Small intestine (tissue), 16 donors: ENCODE data around the gene ETDC. TPM values are rescaled to one million over a fixed set of nuclear protein-coding genes. Genes with fewer than 3 reads are reported as not detected.
A peak's percentile ranks its signal among the peaks of the same experiment; 100 is the strongest.
"Not testable (repeated sequence)": the region's sequence is repeated elsewhere in the genome, so short reads cannot be mapped to it uniquely, and the experiment has no call there.

ENCODE experiments used
- DNase-seq, 2 donors: peaks; one replicate each; pipeline versions ENCODE4 v3.0.0 to v3.0.0-alpha.2; 2013
- FAIRE-seq: peaks from 2 replicates; lab custom pipeline; 2012; peaks lifted over from hg19 to GRCh38; lab: Jason Lieb, UNC
- H3K27ac ChIP-seq, 3 donors: one replicate each; pipeline ENCODE4 v1.5.1; 2013; ENCODE audit warnings: low read length in 2 of 3, mild to moderate bottlenecking in 2 of 3, control low read depth in 1 of 3, inconsistent platforms in 1 of 3, low read depth in 1 of 3, moderate library complexity in 1 of 3
- H3K27me3 ChIP-seq, 3 donors: one replicate each; pipeline ENCODE4 v1.6.1; 2013; ENCODE audit warnings: low read length in 3 of 3, inconsistent platforms in 1 of 3; ENCODE audit not compliant: control insufficient read depth in 3 of 3, insufficient read depth in 3 of 3
- H3K36me3 ChIP-seq, 3 donors: one replicate each; pipeline ENCODE4 v1.6.1; 2013; ENCODE audit warnings: low read length in 3 of 3, inconsistent platforms in 1 of 3, low read depth in 1 of 3, mild to moderate bottlenecking in 1 of 3, moderate library complexity in 1 of 3; ENCODE audit not compliant: control insufficient read depth in 3 of 3, insufficient read depth in 2 of 3
- H3K4me1 ChIP-seq, 3 donors: one replicate each; pipeline ENCODE4 v1.6.1; 2013; ENCODE audit warnings: low read length in 2 of 3, inconsistent platforms in 1 of 3, low read depth in 1 of 3, mild to moderate bottlenecking in 1 of 3, moderate library complexity in 1 of 3; ENCODE audit not compliant: control insufficient read depth in 3 of 3, insufficient read depth in 2 of 3
- H3K4me3 ChIP-seq, 3 donors: one replicate each; pipeline ENCODE4 v1.5.1; 2013; ENCODE audit warnings: low read length in 3 of 3, control low read depth in 1 of 3, inconsistent platforms in 1 of 3, low read depth in 1 of 3, mild to moderate bottlenecking in 1 of 3, moderate library complexity in 1 of 3
- H3K9me3 ChIP-seq, 2 donors: one replicate each; pipeline ENCODE4 v1.6.1; 2013; ENCODE audit warnings: low read depth in 1 of 2, low read length in 1 of 2; ENCODE audit not compliant: control insufficient read depth in 2 of 2, insufficient read depth in 1 of 2
- WGBS, 3 donors: extraction: QIAGEN DNeasy Blood & Tissue Kit; methylation state at CpG; one replicate each; pipeline ENCODE4 v1.1.7; 2013; 5-methylcytosine and 5-hydroxymethylcytosine counted together
- long read RNA-seq, 10 donors: transcript quantifications; one replicate each; lab custom pipeline, GENCODE V29; 2026
- polyA plus RNA-seq, 4 donors: library from polyadenylated mRNA; stranded (reverse) in 3 of 4; unstranded in 1 of 4; fragments of 200-250 nt in 3 of 4; fragments of 120-200 nt in 1 of 4; gene quantifications; one replicate each; pipeline versions ENCODE4 v1.2.1 to v1.2.3, GENCODE V29; 2013
- donor health status: healthy with polysubstance abuse.
- donor health status: control.
- donor health status: control.
- donor health status: Bipolar disorder and iron deficiency.
- donor health status: healthy.

The ETDC gene
- not detected for polyA plus RNA-seq
- long read RNA-seq, donor 1, result 0 reads
- long read RNA-seq, donor 2, result 0 reads
- long read RNA-seq, donor 3, result 0 reads
- long read RNA-seq, donor 4, result 0 reads
- long read RNA-seq, donor 5, result 0 reads
- long read RNA-seq, donor 6, partial matches to known transcripts, result 0 of 1 reads
- long read RNA-seq, donor 6, other reads (novel, unspliced or antisense), result 0 of 1 reads
- long read RNA-seq, donor 7, result 0 reads
- long read RNA-seq, donor 8, result 0 reads
- long read RNA-seq, donor 9, result 0 reads
- long read RNA-seq, donor 10, partial matches to known transcripts, result 0 of 1 reads
- long read RNA-seq, donor 10, other reads (novel, unspliced or antisense), result 0 of 1 reads

- no peak for FAIRE-seq
- no peak for DNase-seq
Observed at GRCh38 chrX:135309430-135309923, at the start of gene ETDC. Gene ETDC (plus strand): TSS chrX:135309480. CDS start chrX:135309480, 0 bp downstream.

GRCh38 chrX:135260976-135261375 lies 48.3 kb upstream of the ETDC start:
- FAIRE-seq, H3K9me3 ChIP-seq, H3K27ac ChIP-seq, H3K4me1 ChIP-seq, DNase-seq, H3K27me3 ChIP-seq, H3K36me3 ChIP-seq, H3K4me3 ChIP-seq: not testable (repeated sequence)
- 65 to 92% (median 87%) methylated on average over 2 of the region's 2 CpGs for WGBS, 3 donors

More at GRCh38 chrX:135309430-135309923, at the start of gene ETDC:
- no peaks in the 10 kb centered on the region for H3K4me1 ChIP-seq
- no peak within 1 kb of the TSS for H3K4me3 ChIP-seq
- no peak within 1 kb of the TSS for H3K27ac ChIP-seq
- H3K27me3 ChIP-seq, result no peaks in the 10 kb centered on the region
- no peaks in the 10 kb centered on the region for H3K36me3 ChIP-seq
- 71 to 100% (median 79%) methylated on average over 1 of the region's 1 CpG for WGBS, 3 donors
- H3K9me3 ChIP-seq, result no peaks in the 10 kb centered on the region

DNA sequence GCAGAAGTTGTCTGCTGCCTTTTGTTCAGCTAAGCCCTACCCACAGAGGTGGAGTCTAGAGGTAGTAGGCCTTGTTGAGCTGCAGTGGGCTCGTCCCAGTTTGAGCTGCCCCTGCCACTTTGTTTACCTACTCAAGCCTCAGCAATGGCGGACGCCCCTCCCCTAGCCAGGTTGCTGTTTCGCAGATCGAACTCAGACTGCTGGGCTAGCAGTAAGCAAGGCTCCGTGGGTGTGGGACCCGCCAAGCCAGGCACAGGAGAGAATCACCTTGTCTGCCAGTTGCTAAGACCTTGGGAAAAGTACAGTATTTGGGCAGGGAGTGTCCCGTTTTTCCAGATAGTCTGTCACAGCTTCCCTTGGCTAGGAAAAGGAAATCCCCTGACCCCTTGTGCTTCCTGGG lies 45.9 kb upstream of the ETDC start:
- H3K4me1 ChIP-seq, H3K27me3 ChIP-seq, H3K4me3 ChIP-seq, H3K36me3 ChIP-seq, DNase-seq, H3K9me3 ChIP-seq, FAIRE-seq, H3K27ac ChIP-seq: not testable (repeated sequence)
- WGBS, 3 donors, result 84 to 91% (median 89%) methylated on average over 8 of the region's 8 CpGs

- 71 to 87% (median 83%) methylated on average over 4 of the region's 4 CpGs for WGBS, 3 donors
- Histone ChIP-seq H3K4me3 (no peak overlapping the region), H3K27me3 (no peaks in the 10 kb centered on the region), H3K4me1 (no peaks in the 10 kb centered on the region), H3K9me3 (no peaks in the 10 kb centered on the region), H3K36me3 (no peaks in the 10 kb centered on the region), H3K27ac (no peak overlapping the region)
- no peak for FAIRE-seq
- no peak for DNase-seq
Observed at GRCh38 chrX:135264206-135264605, 45.1 kb upstream of the ETDC start.

DNA sequence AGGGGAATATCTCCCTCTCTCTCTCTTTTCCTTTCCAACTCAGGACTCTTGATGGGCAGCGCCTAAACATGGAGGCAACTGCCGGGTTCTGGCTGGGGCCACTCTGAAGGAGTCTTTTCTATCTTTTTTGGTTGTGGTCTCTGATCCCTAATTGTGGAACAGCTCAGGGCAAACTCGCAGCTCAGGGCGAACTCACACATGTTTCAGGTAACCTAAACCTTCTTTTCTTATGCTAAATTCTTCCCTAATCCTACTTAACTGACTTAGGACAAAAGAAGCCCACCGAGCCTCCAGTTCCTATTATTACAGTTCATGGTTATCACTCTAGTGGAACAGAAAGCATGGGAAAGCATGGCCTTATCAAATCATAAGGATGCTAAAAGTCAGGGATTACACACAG lies 36.1 kb upstream of the ETDC start:
- H3K4me1 ChIP-seq, result no peaks in the 10 kb centered on the region
- H3K9me3 ChIP-seq, result no peaks in the 10 kb centered on the region
- FAIRE-seq, result no peak

DNA sequence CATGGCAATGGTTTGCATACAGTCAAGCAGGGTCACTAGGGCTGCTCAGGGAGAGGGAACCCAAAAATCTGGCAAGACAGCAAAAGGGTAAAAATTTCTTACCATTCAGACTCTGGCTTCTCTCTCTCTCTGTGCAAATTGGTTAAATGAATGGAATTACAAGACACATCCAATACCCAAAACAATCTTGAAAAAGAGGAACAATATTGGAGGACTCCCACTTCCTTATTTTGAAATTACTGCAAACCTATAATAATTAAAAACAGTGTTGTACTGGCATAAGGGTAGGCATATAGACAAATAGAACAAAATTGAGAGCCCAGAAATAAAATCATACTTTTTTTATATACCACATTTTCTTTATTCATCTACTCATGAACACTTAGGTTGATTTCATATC lies 33.3 kb upstream of the ETDC start:
- H3K9me3 ChIP-seq, result no peaks in the 10 kb centered on the region
- no peak overlapping the region for H3K4me3 ChIP-seq
- H3K4me1 ChIP-seq, result no peaks in the 10 kb centered on the region
- no peaks in the 10 kb centered on the region for H3K27me3 ChIP-seq
- H3K27ac ChIP-seq, result no peak overlapping the region
- no peaks in the 10 kb centered on the region for H3K36me3 ChIP-seq
- FAIRE-seq, result no peak
- no peak for DNase-seq

More for the DNA sequence above, 36.1 kb upstream of the ETDC start:
- H3K4me3 ChIP-seq, result no peak overlapping the region
- no peak for DNase-seq
- 54 to 91% (median 81%) methylated on average over 5 of the region's 5 CpGs for WGBS, 3 donors
- no peak overlapping the region for H3K27ac ChIP-seq
- no peaks in the 10 kb centered on the region for H3K27me3 ChIP-seq
- H3K36me3 ChIP-seq, result no peaks in the 10 kb centered on the region

GRCh38 chrX:135287266-135287823 lies 21.9 kb upstream of the ETDC start:
- H3K27ac ChIP-seq, result no peak overlapping the region
- FAIRE-seq (no peak), DNase-seq (no peak)
- peaks cover 0 to 39% of the 10 kb centered on the region in 2 donors for H3K9me3 ChIP-seq
- no peak overlapping the region for H3K4me3 ChIP-seq
- H3K4me1 ChIP-seq, result no peaks in the 10 kb centered on the region
- 86 to 98% (median 88%) methylated on average over 2 of the region's 2 CpGs for WGBS, 3 donors
- H3K36me3 ChIP-seq, result peaks cover 0 to 6% (median 2%) of the 10 kb centered on the region in 3 donors
- peaks cover 0 to 1% (median 0%) of the 10 kb centered on the region in 3 donors for H3K27me3 ChIP-seq

DNA sequence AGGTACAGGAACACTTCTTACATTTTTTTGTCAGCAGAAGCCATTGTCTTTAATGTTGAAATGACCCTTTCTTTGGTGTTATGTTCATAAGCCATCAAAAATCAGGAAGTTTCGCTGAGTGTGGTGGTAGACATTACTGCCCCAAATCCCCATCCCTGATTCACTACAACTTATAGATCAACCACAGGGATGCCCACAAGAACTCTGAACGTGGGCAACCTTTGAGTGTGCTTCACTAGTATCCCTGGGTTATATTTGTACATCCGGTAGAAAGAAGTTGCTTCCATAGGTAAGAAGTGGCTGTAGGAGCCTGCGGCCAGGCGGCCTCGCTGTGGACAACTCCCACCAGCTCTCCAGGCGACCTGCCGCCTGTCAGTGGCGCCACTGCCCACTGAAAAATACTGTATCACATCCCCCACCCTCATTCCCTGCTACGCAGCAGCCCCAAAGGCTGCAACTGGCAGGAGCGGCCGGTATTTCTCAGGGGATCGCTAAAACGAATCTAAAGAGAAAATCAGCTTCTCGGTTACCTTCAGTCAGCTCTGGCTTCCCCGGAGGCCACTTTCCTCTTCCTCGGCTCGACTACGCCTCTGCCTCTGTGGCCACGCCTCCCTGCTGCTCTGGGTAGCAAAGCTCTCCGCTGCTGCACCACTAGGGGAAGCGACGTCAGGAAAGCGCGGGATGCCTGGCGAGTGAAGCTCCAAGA lies 13.9 kb upstream of the ETDC start:
- Histone ChIP-seq H3K4me3 (peak overlapping the region in 2 of 3 donors; percentile 22 to 37), H3K27me3 (no peaks in the 10 kb centered on the region), H3K36me3 (peaks cover 0 to 4% (median 0%) of the 10 kb centered on the region in 3 donors), H3K9me3 (no peaks in the 10 kb centered on the region), H3K27ac (no peak overlapping the region), H3K4me1 (no peaks in the 10 kb centered on the region)
- WGBS, 3 donors, result 38 to 77% (median 64%) methylated on average over 26 of the region's 26 CpGs
- DNase-seq (peak; percentile 10 to 54), FAIRE-seq (no peak)
